ENCODE measurements around the gene TAC3.

The TAC3 gene

DNA sequence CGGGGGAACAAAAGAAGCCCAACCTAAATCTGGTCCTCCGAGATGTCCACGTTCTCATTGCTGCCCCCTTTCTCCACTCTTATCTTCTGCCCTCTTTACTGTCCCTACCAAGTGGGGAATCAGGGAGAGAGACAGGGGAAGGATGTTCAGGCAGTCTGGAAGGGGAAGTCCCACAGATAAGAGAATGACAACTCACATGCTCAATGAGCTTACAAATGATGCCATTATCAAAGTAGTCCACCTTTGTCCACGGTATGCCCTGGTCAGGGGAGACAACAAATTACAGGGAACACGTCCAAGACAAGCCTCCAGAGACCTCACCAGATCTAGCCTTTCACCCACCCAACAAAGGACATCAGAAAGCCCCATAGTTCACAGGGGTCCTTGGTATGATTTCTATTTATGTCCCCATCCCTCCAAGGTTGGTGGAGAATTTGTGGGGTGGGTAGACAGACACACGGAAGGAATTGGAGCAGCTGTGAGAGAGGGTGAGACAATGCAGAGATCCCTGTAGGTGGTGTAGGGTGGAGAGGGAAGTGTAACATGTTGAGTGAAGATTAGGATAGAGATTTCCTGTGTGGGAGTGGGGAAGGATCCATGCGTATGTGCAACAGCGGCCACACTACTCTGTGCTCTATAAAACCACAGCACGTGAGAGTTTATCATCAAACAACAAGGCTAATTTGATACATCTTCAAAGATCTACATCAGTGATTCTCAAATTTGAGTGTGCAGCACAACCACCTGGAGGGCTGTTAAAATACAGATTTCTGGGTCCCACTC, 22.9 kb upstream of the TAC3 start:
- in situ Hi-C loops (cut with MboI; ENCODE audit: low sequenced_read_pairs) = no loop called here

DNA sequence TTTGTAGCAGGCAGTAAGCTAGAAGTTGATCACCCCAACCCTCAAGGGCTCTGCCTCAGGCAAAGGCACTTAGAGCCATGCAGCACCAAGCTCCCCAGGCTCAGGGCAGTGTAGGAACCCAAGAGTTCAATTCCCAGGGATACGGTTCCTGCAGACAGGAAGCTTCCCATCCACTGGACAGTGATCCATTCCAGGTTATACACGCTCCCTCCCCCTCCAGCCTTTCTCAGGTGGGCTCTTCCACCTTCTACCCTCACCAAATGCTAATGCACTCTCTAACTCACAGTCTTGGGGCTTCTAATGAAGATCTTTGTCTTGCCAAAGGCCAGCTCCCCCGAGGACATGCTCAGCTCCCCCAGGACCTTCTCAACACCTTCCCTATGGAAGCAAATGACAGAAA, 20.9 kb upstream of the TAC3 start:
- in situ Hi-C loops (cut with MboI; ENCODE audit: low sequenced_read_pairs) = no loop called here

DNA sequence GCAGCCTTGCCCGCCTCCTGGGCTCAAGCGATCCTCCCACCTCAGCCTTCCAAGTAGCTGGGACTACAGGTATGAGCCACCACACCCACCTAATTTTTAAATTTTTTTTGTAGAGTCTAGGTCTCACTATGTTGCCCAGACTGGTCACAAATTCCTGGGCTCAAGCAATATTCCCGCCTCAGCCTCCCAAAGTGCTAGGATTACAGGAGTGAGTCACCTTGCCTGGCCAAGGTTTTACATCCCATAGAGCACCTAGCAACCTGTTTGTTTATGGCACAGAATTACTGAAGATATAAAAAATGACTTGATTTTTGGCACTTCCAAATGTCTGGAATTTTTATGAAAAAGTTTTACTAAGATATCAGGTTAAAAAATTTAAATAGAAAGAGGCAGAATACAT, 17.1 kb upstream of the TAC3 start:
- in situ Hi-C loops (cut with MboI; ENCODE audit: low sequenced_read_pairs) = no loop called here

DNA sequence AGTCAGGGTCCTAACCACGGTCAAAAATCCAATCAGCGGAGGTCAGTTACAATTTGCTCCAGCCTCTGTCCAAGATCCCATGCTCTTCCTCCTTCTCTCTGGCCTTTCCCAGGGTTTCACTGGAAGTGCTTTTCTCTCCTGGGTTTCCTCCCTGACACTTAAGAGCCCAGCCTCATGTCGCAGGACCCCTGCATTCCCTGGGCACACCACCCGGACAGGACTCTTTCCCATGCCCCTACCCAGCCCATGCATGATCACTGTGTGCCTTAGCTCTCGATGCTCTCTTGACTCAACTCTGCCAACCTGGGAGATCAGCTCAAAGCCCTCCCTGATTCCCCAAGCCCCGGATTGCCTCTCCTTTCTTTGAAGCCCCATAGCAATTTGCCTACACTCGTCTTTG, 15.5 kb upstream of the TAC3 start:
- in situ Hi-C loops (cut with MboI; ENCODE audit: low sequenced_read_pairs) = no loop called here

DNA sequence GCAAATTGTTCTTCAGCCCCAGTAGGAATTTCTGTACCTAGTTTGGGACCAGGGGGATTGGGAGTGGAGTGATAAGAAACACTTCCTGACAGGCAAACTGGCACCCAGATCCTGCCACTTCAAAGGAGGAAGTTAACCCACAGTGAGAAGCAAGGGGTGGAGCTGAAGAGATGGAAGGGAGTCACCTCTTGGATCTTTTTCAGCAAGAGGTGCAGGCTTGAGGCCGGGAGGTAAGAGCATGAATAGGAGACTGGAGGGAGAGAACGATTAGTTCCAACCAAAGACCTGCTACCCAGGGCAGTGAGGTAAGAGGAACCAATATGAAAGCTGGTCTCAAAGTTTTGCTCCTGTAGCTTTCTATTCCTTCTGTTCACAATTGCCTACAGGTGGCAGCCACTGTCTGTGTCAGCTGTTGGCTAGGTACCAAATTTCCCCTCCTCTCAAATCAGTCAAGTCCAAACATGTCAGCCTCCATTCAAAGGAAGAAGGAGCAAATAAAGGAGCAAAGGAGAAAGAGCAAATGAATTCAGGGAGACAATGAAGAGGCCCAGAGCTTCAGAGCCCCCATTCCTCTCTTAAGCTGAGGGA, 14.9 kb upstream of the TAC3 start:
- in situ Hi-C loops (cut with MboI; ENCODE audit: low sequenced_read_pairs) = no loop called here

DNA sequence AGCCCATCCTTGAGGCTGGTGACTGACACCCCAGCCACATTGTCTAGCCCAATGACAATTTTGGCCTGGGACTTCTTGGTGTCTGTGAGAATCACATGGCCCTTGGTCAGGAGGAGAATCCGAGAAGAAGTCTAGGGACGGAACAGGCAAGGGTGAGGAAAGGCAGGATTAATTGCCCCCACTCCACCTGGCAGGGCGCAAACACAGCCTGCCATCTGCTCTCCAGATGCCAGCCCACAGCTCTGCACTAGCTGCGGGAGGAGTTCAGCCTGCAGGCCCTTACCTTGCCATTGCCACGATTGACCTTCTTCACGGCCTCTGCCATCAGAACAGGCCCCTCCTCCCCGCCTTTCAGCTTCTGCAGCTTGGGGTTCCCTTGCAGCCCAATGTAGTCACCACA, 13.1 kb upstream of the TAC3 start:
- in situ Hi-C loops (cut with MboI; ENCODE audit: low sequenced_read_pairs) = no loop called here

DNA sequence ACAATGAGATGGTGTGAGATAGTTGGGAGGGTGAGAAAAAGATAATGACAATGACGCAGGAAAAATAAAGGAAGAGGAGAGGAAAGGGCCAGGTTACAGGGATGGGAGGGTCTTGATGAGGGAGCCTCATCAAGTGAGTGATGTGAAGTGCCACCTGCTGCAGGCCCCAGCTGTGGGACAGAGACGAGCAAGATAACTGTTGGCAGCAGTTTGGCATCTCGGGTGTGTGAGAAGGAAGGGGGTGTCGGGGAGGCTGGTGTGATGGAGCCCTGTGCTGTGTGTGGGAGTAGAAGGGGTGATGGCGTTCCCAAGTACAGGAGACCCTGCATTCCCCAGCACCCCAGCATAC, 11.4 kb upstream of the TAC3 start:
- in situ Hi-C loops (cut with MboI; ENCODE audit: low sequenced_read_pairs) = no loop called here

DNA sequence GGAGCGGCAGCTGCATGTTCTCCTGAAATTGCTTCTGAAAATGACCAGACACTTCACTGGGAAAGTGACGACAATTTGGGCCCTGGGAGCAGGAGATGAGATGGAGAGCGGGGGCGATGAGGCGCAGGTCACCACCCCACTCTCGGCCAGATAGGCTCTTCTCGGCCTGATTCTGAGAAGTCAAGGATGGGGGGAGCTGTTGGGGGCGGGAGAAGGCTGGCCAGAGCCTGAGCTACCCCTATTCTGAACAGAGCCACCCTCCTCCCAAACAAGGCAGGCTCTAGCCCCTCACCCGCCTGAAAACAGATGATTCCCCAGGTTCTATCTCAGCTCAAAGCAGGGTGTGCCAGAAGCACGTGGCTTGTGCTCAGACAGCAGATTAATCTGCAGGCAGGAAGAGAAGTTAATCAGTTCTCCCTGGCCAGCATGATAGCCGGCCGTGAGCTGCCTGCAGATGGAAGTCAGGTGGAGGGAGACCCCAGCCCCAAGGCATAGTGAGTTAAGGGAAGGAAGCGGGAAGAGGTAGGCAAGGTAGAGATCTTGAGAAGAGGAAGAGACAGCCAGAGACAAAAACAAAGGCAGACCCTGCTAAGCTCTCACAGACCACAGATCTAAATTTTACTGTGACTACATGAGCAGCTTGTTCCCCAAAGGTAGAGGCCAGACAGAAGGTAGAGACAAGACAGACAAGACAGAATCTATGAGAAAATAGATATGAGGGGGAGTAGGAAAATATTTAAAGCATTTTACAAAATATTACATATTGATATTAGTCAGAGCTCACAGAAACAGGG, 10.9 kb upstream of the TAC3 start:
- in situ Hi-C loops (cut with MboI; ENCODE audit: low sequenced_read_pairs) = no loop called here

DNA sequence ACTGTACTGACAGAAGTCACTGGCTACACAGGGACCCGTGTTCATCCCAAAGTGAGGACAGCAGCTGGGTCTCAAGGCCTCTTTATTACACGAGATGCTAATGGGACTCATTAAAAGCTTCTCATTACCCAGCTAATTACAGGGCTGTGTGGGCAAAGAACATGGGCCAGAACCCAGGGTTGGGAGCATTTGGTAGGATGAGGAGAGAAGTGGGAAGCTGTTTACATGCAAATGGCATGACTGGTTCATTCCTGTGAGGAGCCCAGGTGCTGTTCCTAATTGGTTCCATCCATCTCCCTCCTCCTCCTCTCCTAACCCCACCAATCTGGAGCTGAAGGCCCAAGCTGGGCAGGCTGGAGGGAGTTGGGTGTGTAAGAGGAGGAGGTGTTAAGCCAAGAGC, 8.9 kb upstream of the TAC3 start:
- in situ Hi-C loops (cut with MboI; ENCODE audit: low sequenced_read_pairs) = no loop called here

DNA sequence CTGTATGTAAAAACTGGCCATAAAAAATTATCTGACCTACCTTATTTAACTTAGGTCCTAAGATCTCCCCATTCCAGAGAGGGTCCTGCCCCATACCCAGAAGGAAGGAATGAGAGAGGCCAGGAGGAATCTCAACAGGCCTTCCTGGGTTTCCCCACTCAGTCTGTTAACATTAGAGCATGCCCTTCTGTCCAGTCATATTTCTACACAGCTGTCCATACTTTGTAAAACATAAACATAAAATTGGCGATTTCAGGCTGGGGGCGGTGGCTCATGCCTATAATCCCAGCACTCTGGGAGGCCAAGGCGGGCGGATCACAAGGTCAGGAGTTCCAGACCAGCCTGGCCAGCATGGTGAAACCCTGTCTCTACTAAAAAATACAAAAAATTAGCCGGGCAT, 6.0 kb upstream of the TAC3 start:
- in situ Hi-C loops (cut with MboI; ENCODE audit: low sequenced_read_pairs) = loop anchor here (25.0 kb wide), 1 partner anchor 260 kb away; the partner anchor contains the start of genes HSD17B6 and PRIM1

DNA sequence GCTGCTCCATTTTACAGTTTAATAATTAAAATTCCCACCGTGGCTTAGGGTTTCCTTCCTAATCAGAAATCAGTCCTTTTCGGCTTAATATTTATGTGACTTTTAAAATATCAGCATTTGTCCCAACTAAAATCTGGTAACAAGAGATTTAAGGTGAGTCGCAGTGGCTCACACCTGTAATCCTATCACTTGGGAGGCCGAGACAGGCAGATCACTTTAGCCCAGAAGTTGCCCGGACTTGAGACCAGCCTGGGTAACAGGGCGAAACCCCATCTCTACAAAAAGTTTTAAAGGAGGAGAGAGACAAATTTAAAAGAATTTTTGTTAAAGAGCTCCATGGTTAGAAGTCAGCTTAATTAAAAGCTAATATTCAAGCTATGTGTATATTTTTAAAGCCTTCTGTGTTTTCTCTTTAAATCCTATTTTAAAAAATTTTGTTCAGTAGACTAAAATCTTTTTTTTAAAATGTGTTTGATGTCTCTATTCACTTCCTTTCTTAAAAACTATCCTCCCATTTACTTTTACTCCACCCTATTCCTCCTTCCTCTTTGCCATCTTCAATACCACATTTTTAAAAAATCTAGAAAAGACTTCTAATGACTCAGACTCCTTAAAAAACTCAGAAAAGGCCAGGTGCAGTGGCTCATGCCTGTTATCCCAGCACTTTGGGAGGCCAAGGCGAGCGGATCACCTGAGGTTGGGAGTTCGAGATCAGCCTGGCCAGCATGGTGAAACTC, 3.8 kb upstream of the TAC3 start:
- in situ Hi-C loops (cut with MboI; ENCODE audit: low sequenced_read_pairs) = loop anchor here (25.0 kb wide), 1 partner anchor 258 kb away; the partner anchor contains the start of genes HSD17B6 and PRIM1

DNA sequence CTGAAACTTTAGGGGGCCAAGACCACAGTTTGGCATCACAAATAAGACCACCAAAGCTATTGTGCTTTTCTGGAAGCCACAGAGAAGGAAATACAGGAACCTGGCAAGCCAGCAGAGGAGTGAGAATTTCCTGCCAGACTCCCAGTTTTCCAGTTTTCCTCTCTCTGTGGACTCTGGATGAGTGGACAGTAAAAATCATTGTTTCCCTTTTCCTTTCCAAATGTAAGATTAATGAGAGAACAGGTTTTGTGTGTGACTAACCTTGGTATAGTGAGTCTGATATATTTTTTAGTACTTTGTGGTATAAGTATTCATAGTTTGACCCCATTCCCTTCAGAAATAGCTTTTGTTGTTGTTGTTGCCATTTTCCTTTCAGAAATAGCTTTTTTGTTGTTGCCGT, 2.6 kb upstream of the TAC3 start:
- in situ Hi-C loops (cut with MboI; ENCODE audit: low sequenced_read_pairs) = loop anchor here (25.0 kb wide), 1 partner anchor 257 kb away; the partner anchor contains the start of genes HSD17B6 and PRIM1

DNA sequence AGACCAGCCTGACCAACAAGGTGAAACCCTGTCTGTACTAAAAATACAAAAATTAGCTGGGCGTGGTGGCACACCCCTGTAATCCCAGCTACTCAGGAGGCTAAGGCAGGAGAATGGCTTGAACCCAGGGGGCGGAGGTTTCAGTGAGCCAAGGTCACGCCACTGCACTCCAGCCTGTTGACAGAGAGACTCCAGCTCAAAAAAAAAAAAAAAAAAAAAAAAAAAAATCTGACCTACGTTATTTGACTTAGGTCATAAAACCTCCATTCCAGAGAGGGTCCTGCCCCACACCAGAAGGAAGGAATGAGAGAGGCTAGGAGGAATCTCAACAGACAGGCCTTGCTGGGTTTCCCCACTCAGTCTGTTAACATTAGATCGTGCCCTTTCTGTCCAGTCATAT, 2.0 kb upstream of the TAC3 start:
- in situ Hi-C loops (cut with MboI; ENCODE audit: low sequenced_read_pairs) = loop anchor here (25.0 kb wide), 1 partner anchor 256 kb away; the partner anchor contains the start of genes HSD17B6 and PRIM1

DNA sequence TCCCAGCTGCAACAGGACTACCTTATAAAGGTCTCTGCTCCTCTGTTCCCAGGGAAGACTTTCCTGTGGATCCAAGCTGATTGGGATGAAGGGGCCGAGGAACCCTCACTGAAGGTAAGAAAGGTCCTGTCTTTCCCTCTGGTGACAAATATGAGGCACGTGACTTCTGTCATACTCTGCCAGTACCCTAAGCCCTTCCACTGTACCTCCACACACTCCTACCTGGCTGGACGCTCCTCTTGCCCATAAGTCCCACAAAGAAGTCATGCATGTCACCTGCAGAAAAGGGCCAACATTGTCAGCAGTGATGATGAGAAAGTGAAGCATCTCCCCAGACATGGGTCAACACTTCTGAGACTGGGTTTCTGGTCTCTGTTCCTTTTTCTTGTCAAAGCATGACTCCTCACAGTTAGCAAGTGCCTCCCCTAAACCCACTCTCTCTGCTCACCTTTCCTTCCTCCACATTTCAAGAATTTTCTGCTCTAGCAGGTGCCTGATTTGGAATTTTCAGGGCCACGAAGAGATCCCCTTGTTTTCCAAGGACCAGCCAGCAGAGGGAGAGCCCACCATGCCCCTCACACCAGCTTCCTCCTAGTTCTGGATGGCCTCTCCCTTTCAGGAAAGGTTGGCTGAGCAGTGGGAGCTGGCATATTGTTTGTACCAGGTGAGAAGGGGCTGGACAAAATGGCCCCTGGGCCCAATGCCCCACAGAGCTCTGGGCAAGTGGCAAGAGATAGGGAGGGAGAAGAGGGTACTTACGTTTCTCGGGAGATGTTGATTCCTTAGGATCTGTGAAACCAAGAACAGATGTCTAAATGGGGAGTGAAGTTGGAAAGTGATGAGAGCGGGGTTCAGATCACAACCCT, 3.5 kb downstream of the TAC3 start:
- in situ Hi-C loops (cut with MboI; ENCODE audit: low sequenced_read_pairs) = loop anchor here (25.0 kb wide), 1 partner anchor 251 kb away; the partner anchor contains the start of genes HSD17B6 and PRIM1

DNA sequence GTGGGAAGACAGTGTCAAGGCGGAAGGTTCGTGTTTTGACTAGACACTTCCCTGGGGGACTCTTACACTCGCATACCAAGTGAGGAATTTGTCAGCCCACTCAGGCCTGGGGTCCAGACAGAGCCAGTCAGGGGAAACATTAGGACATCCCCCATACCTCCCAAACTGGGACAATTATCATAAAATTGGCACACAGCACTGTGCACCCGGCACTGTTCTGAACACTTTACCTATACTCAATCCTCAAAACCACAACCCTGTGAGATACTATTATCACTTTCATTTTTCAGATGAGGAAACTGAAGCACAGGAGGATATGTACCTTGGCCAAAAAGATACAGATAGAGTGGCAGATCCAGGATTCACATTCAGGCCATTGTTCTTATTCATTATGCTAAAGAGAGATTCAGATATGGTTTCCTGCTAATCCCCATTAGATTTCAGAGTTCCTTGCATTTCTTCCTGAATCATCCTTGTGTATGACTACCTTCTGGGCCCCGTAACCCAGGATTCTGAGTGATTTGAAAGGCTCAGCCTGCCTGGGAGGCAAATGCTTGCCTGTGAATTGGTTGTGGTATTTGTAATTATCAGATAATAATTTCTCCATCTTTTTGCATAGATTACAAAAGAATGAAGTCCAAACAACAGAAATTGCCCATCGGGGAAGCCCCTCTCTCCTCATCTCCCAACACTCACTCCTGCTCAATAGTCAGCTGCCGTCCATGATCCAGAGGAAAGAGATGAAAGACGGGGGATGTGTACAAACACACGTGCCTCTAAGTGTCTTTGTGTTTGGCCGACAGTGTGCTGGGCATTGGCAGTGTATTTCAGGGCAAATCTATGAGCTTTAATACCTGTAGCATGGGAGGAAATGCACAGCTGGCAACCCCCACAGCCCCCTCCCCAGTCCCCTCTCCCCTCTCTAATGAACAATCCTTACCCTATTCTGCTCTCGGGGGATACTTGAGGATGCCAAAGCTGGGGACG, 4.6 kb downstream of the TAC3 start:
- in situ Hi-C loops (cut with MboI; ENCODE audit: low sequenced_read_pairs) = loop anchor here (25.0 kb wide), 1 partner anchor 249 kb away; the partner anchor contains the start of genes HSD17B6 and PRIM1

DNA sequence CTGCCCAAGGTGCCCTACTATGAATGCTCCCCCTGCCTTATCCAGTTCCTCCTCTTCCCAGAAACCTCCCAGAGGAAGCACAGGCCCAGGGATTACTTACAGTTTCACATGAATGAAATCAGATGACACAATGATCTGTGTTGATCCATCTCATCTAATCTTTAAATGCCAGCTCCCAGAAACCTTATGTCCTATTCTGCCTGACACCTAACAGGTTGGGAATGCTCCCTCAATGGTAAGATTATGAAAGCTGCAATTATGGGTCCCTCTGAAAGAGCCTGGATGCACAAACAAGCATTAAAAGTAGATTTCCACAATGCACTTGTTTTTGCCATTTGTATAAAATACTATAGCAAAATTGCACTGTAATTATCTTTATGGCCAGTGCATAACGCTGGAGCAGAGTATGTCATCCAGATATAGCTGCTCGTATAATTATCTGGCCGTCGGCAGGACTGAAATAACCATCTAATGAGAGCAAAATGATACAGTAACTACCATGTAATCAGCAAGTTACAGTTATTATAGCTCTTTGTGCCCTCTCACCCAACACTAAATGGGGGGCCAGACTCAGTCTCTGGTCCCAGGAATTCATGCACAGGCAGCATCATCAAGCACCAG, 5.6 kb downstream of the TAC3 start:
- in situ Hi-C loops (cut with MboI; ENCODE audit: low sequenced_read_pairs) = loop anchor here (25.0 kb wide), 1 partner anchor 248 kb away; the partner anchor contains the start of genes HSD17B6 and PRIM1

DNA sequence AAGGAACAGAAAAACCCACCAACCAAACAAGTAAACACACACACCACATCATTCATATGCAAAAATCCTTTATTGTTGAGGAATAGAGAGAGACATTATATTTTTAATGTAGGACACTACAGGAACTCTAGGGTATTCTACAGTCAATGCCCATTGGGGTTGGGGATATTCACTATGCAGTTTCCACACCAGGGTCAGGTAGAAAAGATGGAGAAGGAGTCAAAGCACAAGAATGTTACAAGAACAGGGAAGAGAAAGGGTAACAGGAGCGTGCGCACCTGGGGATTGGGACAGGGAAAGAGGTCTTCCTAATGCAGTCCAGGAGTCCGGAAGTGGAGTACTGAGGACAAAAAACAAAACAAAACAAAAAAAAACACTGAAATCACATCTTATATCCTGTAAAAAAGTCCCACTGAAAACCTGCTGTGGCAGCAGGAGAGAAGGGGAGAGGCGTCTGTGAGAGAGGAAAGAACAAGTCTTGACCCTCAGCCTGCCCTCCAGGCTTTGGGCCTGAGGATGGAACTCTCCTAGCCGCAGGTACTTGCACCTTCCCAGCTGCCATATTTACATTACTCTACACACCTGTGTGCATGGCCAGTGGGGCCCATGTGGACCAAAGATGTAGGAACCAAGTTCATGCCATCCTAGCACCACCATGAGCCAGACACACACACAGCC, 6.2 kb downstream of the TAC3 start:
- in situ Hi-C loops (cut with MboI; ENCODE audit: low sequenced_read_pairs) = loop anchor here (25.0 kb wide), 1 partner anchor 248 kb away; the partner anchor contains the start of genes HSD17B6 and PRIM1

All from HL-60/S4 treated with phorbol 12-myristate 13-acetate at 8.2 ng/mL for 4 days and 3 days (cell line).